K562 (cell line): ENCODE measurements around the gene KLRF1.

ENCODE experiments used
- CREB1 ChIP-seq, 2 experiments: sonication (generic) in 1 of 2; formaldehyde crosslinking in 1 of 2; IDR thresholded peaks; 2 replicates each; pipeline versions ENCODE4 v1.6.1 to v1.8.0; 2012 to 2022; ENCODE audit warnings: inconsistent platforms in 1 of 2, mild to moderate bottlenecking in 1 of 2, missing genetic modification reagents in 1 of 2, moderate library complexity in 1 of 2
- CTCF ChIP-seq, 3 experiments: IDR thresholded peaks in 2 of 3; conservative IDR thresholded peaks in 1 of 3; 2 replicates each; pipeline ENCODE4 v1.5.1; 2011 to 2012; ENCODE audit warnings: low read length in 3 of 3, mild to moderate bottlenecking in 3 of 3, control low read depth in 2 of 3, improper control_type of control experiment in 1 of 3, inconsistent platforms in 1 of 3, low read depth in 1 of 3, mixed read lengths in 1 of 3, moderate library complexity in 1 of 3; ENCODE audit not compliant: insufficient read depth in 2 of 3
- ELK1 ChIP-seq: sonication (generic); formaldehyde crosslinking; IDR thresholded peaks from 2 replicates; pipeline ENCODE4 v1.8.1; 2022; ENCODE audit warnings: missing genetic modification reagents
- FOSL1 ChIP-seq: fragments of 200-800 bp; sonication (Bioruptor generic); conservative IDR thresholded peaks from 2 replicates; pipeline ENCODE4 v1.6.1; 2016; ENCODE audit warnings: missing genetic modification characterization, missing compliant biosample characterization
- MAFG ChIP-seq: fragments of 450-650 bp; conservative IDR thresholded peaks from 2 replicates; pipeline ENCODE4 v1.6.1; 2016; ENCODE audit warnings: missing genetic modification characterization, missing compliant biosample characterization
- MAFK ChIP-seq: IDR thresholded peaks from 2 replicates; pipeline ENCODE4 v1.6.1; 2011; ENCODE audit warnings: low read length, improper control_type of control experiment
- PHF8 ChIP-seq: fragments of 200-600 bp; sonication (generic); IDR thresholded peaks from 2 replicates; pipeline ENCODE4 v1.6.1; 2012; ENCODE audit warnings: mixed run types, mild to moderate bottlenecking, inconsistent platforms, low read length, moderate library complexity, borderline replicate concordance
- SP1 ChIP-seq: sonication (generic); formaldehyde crosslinking; IDR thresholded peaks from 2 replicates; pipeline ENCODE4 v1.8.1; 2022; ENCODE audit warnings: mild to moderate bottlenecking, missing genetic modification reagents
- ZFP36 ChIP-seq: fragments of 150-350 bp; IDR thresholded peaks from 2 replicates; pipeline ENCODE4 v1.6.1; 2018; ENCODE audit warnings: low read length, low read depth; ENCODE audit not compliant: partially characterized antibody
- ZNF407 ChIP-seq: fragments of 450-650 bp; IDR thresholded peaks from 2 replicates; pipeline ENCODE4 v1.6.1; 2016; ENCODE audit warnings: low read depth

- no peak for TF ChIP-seq MAFG
- no peak for TF ChIP-seq CREB1 (IDR thresholded peaks at IDR 0.05)
- no peak for TF ChIP-seq CREB1 (CRISPR knock-in tag; IDR thresholded peaks at IDR 0.05)
- no peak for TF ChIP-seq ZNF407
- TF ChIP-seq ZFP36, result no peak
- no peak for TF ChIP-seq CTCF (IDR thresholded peaks at IDR 0.05 in 2 of 3, conservative IDR thresholded peaks at IDR 0.05 in 1 of 3; ENCODE audit: insufficient read depth in 2 of 3, low read depth in 1 of 3, low read length in 3 of 3)
- no peak for TF ChIP-seq MAFK
- TF ChIP-seq PHF8, result no peak
- TF ChIP-seq ELK1 (CRISPR knock-in tag), result no peak
- no peak for TF ChIP-seq SP1 (CRISPR knock-in tag)
- no peak for TF ChIP-seq FOSL1
Observed at GRCh38 chr12:9872742-9873141, 45.5 kb downstream of the KLRF1 start.
